H1 (cell line): ENCODE data around the gene IL1A. TPM values are rescaled to one million over a fixed set of nuclear protein-coding genes. Genes with fewer than 3 reads are reported as not detected.

Source experiments
- CTCF ChIA-PET: fragments of 300-600 bp; sonication (Branson Sonifier 250); formaldehyde crosslinking; loops from one replicate; lab custom pipeline; 2021; ENCODE audit not compliant: partially characterized antibody; lab: Charles Lee
- POLR2A ChIA-PET: fragments of 300-600 bp; sonication (Branson Sonifier 250); formaldehyde crosslinking; loops from one replicate; lab custom pipeline; 2021; ENCODE audit warnings: inconsistent platforms; ENCODE audit not compliant: partially characterized antibody; lab: Charles Lee
- DNase-seq, 2 experiments: peaks; one replicate each; pipeline versions ENCODE4 v3.0.0 to v3.0.0-alpha.2; 2010 to 2022; ENCODE audit warnings: low spot score in 2 of 2, low read depth in 1 of 2, mixed read lengths in 1 of 2
- FAIRE-seq: peaks from 2 replicates; lab custom pipeline; 2011; peaks lifted over from hg19 to GRCh38; lab: Jason Lieb, UNC
- H2AFZ ChIP-seq: 2 replicates; pipeline ENCODE4 v1.8.1; 2012; ENCODE audit warnings: low read length, inconsistent platforms
- H2AK5ac ChIP-seq: 2 replicates; pipeline ENCODE4 v1.6.1; 2013; ENCODE audit warnings: low read depth, low read length
- H2BK120ac ChIP-seq: replicated peaks from 2 replicates; pipeline ENCODE3; 2013; ENCODE audit warnings: low read depth, low read length, inconsistent platforms
- H2BK12ac ChIP-seq: 2 replicates; pipeline ENCODE4 v1.6.1; 2013; ENCODE audit warnings: low read depth, low read length
- H2BK15ac ChIP-seq: 2 replicates; pipeline ENCODE4 v1.6.1; 2013; ENCODE audit warnings: low read length
- H2BK20ac ChIP-seq: 2 replicates; pipeline ENCODE4 v1.6.1; 2013; ENCODE audit warnings: low read length
- H2BK5ac ChIP-seq: 2 replicates; pipeline ENCODE4 v1.6.1; 2013; ENCODE audit warnings: low read depth, low read length
- H3K14ac ChIP-seq: 2 replicates; pipeline ENCODE4 v1.6.1; 2013; ENCODE audit warnings: inconsistent platforms; ENCODE audit not compliant: insufficient read length
- H3K18ac ChIP-seq: 2 replicates; pipeline ENCODE4 v1.6.1; 2013; ENCODE audit warnings: low read length; ENCODE audit errors: extremely low read depth
- H3K23ac ChIP-seq: 2 replicates; pipeline ENCODE4 v1.6.1; 2013; ENCODE audit warnings: inconsistent platforms; ENCODE audit not compliant: insufficient read length
- H3K23me2 ChIP-seq: 2 replicates; pipeline ENCODE4 v1.6.1; 2013; ENCODE audit warnings: low read depth, low read length
- H3K27ac ChIP-seq: 2 replicates; pipeline ENCODE4 v1.6.1; 2011; ENCODE audit warnings: low read depth, low read length, inconsistent platforms
- H3K27me3 ChIP-seq, 4 experiments: replicated peaks in 1 of 4; 1 replicate in 1 of 4; 2 replicates in 3 of 4; pipeline versions ENCODE4 v1.6.1 to v1.8.1; 2011 to 2013; ENCODE audit warnings: low read length in 3 of 4, mild to moderate bottlenecking in 3 of 4, inconsistent platforms in 2 of 4, mixed read lengths in 2 of 4, moderate library complexity in 1 of 4; ENCODE audit not compliant: control insufficient read depth in 3 of 4, insufficient read depth in 3 of 4; ENCODE audit errors: extremely low read depth in 1 of 4
- H3K36me3 ChIP-seq, 4 experiments: 2 replicates each; pipeline versions ENCODE4 v1.6.1 to v1.8.1; 2011 to 2013; ENCODE audit warnings: mild to moderate bottlenecking in 4 of 4, low read length in 3 of 4, moderate library complexity in 2 of 4, control low read depth in 1 of 4, inconsistent platforms in 1 of 4; ENCODE audit not compliant: insufficient read depth in 4 of 4, control insufficient read depth in 2 of 4
- H3K4ac ChIP-seq: replicated peaks from 2 replicates; pipeline ENCODE3; 2013; ENCODE audit warnings: low read length, low read depth, mixed read lengths, inconsistent platforms; ENCODE audit not compliant: insufficient read length
- H3K4me1 ChIP-seq, 4 experiments: replicated peaks in 1 of 4; 1 replicate in 1 of 4; 2 replicates in 3 of 4; pipeline versions ENCODE4 v1.6.1 to v1.8.1; 2011 to 2013; ENCODE audit warnings: low read length in 3 of 4, inconsistent platforms in 2 of 4, mixed read lengths in 1 of 4; ENCODE audit not compliant: insufficient read depth in 4 of 4, control insufficient read depth in 3 of 4
- H3K4me2 ChIP-seq, 2 experiments: 2 replicates each; pipeline versions ENCODE4 v1.6.1 to v1.8.1; 2011 to 2013; ENCODE audit warnings: low read depth in 2 of 2, low read length in 2 of 2, control low read depth in 1 of 2, inconsistent platforms in 1 of 2, mild to moderate bottlenecking in 1 of 2; ENCODE audit not compliant: insufficient read depth in 1 of 2
- H3K4me3 ChIP-seq, 4 experiments: fragments of 200-600, 300-600 bp in 1 of 4; sonication (generic), shearing (Covaris generic), sonication (Bioruptor Twin) in 1 of 4; 2 replicates each; pipeline versions ENCODE4 v1.5.1 to v1.8.1; 2011 to 2016; ENCODE audit warnings: low read length in 4 of 4, low read depth in 3 of 4, control low read depth in 2 of 4, inconsistent platforms in 2 of 4, mild to moderate bottlenecking in 2 of 4, mixed read lengths in 1 of 4, moderate library complexity in 1 of 4; ENCODE audit not compliant: insufficient read depth in 2 of 4; ENCODE audit errors: extremely low read depth in 1 of 4
- H3K56ac ChIP-seq: replicated peaks from 2 replicates; pipeline ENCODE3; 2013; ENCODE audit warnings: low read depth, mild to moderate bottlenecking, mixed read lengths, low read length, inconsistent platforms; ENCODE audit not compliant: insufficient read length
- H3K79me1 ChIP-seq: 2 replicates; pipeline ENCODE4 v1.6.1; 2013; ENCODE audit warnings: low read depth, low read length, control low read depth
- H3K79me2 ChIP-seq, 2 experiments: 2 replicates each; pipeline versions ENCODE4 v1.6.1 to v1.8.1; 2012 to 2013; ENCODE audit warnings: low read length in 2 of 2, mild to moderate bottlenecking in 2 of 2, inconsistent platforms in 1 of 2; ENCODE audit not compliant: insufficient read depth in 2 of 2, control insufficient read depth in 1 of 2
- H3K9ac ChIP-seq, 4 experiments: replicated peaks in 1 of 4; 1 replicate in 1 of 4; 2 replicates in 3 of 4; pipeline versions ENCODE4 v1.6.1 to v1.8.1; 2011 to 2013; ENCODE audit warnings: low read depth in 3 of 4, low read length in 3 of 4, control low read depth in 2 of 4, mild to moderate bottlenecking in 2 of 4, moderate library complexity in 2 of 4, inconsistent platforms in 1 of 4; ENCODE audit errors: extremely low read depth in 1 of 4
- H3K9me3 ChIP-seq, 2 experiments: 2 replicates each; pipeline versions ENCODE4 v1.6.1 to v1.8.1; 2012 to 2013; ENCODE audit warnings: mild to moderate bottlenecking in 2 of 2, moderate library complexity in 2 of 2, control low read depth in 1 of 2, inconsistent platforms in 1 of 2, low read depth in 1 of 2, low read length in 1 of 2, mixed read lengths in 1 of 2; ENCODE audit not compliant: insufficient read depth in 2 of 2
- H4K20me1 ChIP-seq, 2 experiments: replicated peaks in 1 of 2; 2 replicates each; pipeline versions ENCODE3 to v1.8.1; 2011 to 2013; ENCODE audit warnings: inconsistent platforms in 2 of 2, low read length in 2 of 2, mild to moderate bottlenecking in 1 of 2; ENCODE audit not compliant: insufficient read depth in 2 of 2, control insufficient read depth in 1 of 2
- H4K5ac ChIP-seq: 2 replicates; pipeline ENCODE4 v1.6.1; 2013; ENCODE audit warnings: low read length, low read depth, mixed read lengths, inconsistent platforms; ENCODE audit not compliant: insufficient read length
- H4K8ac ChIP-seq: 2 replicates; pipeline ENCODE4 v1.8.0; 2013; ENCODE audit warnings: mild to moderate bottlenecking, moderate library complexity, low read length, inconsistent platforms; ENCODE audit not compliant: insufficient read depth; ENCODE audit errors: extremely low read depth
- H4K91ac ChIP-seq: replicated peaks from 2 replicates; pipeline ENCODE3; 2013; ENCODE audit warnings: low read length, mixed read lengths, inconsistent platforms; ENCODE audit not compliant: insufficient read length
- ASH2L ChIP-seq: fragments of 200-600, 300-600 bp; sonication (generic); IDR thresholded peaks from one replicate; pipeline ENCODE4 v1.7.1; 2017; ENCODE audit warnings: low read length
- BACH1 ChIP-seq: IDR thresholded peaks from 2 replicates; pipeline ENCODE4 v1.6.1; 2012; ENCODE audit warnings: low read length, improper control_type of control experiment
- CBX8 ChIP-seq: fragments of 300-800, 300-1000 bp; sonication (generic); IDR thresholded peaks from 2 replicates; pipeline ENCODE4 v1.7.1; 2016; ENCODE audit warnings: low read depth, low read length, borderline replicate concordance
- CREB1 ChIP-seq: IDR thresholded peaks from 2 replicates; pipeline ENCODE4 v1.6.1; 2012; ENCODE audit warnings: inconsistent platforms
- E2F6 ChIP-seq: IDR thresholded peaks from 2 replicates; pipeline ENCODE4 v1.6.1; 2012; ENCODE audit warnings: inconsistent platforms
- EGR1 ChIP-seq: IDR thresholded peaks from 2 replicates; pipeline ENCODE4 v1.6.1; 2011; ENCODE audit warnings: low read depth, low read length, borderline replicate concordance
- GABPA ChIP-seq: IDR thresholded peaks from 2 replicates; pipeline ENCODE4 v1.6.1; 2011; ENCODE audit warnings: mild to moderate bottlenecking, low read length, moderate library complexity, borderline replicate concordance; ENCODE audit not compliant: insufficient read depth
- KDM5A ChIP-seq: fragments of 200-600 bp; IDR thresholded peaks from 2 replicates; pipeline ENCODE4 v1.7.1; 2012; ENCODE audit warnings: mild to moderate bottlenecking, low read length, inconsistent platforms, mixed read lengths
- RBBP5 ChIP-seq: IDR thresholded peaks from 2 replicates; pipeline ENCODE4 v1.7.1; 2012; ENCODE audit warnings: low read depth, mild to moderate bottlenecking, inconsistent platforms, low read length, moderate library complexity, borderline replicate concordance
- SP4 ChIP-seq: IDR thresholded peaks from 2 replicates; pipeline ENCODE4 v1.6.1; 2012; ENCODE audit warnings: low read length, inconsistent platforms
- TAF7 ChIP-seq: optimal IDR thresholded peaks from 2 replicates; pipeline ENCODE3; 2011; ENCODE audit warnings: low read depth, mild to moderate bottlenecking, inconsistent platforms, low read length, moderate library complexity, borderline replicate concordance
- TEAD4 ChIP-seq: IDR thresholded peaks from 2 replicates; pipeline ENCODE4 v1.6.1; 2012; ENCODE audit warnings: low read depth, low read length, inconsistent platforms, mixed read lengths
- ZNF274 ChIP-seq: IDR thresholded peaks from 2 replicates; pipeline ENCODE4 v1.7.0; 2012; ENCODE audit warnings: low read length, borderline replicate concordance; ENCODE audit errors: extremely low read depth
- WGBS, 2 experiments: shearing (Covaris generic) in 1 of 2; methylation state at CpG; one replicate each; pipeline versions ENCODE4 v1.1.6 to v1.1.7; 2013 to 2015; ENCODE audit warnings: low lambda C conversion rate in 2 of 2, mixed read lengths in 2 of 2, inconsistent platforms in 1 of 2, low coverage in 1 of 2, missing lambda C conversion rate in 1 of 2; ENCODE audit not compliant: insufficient replicate concordance in 2 of 2, insufficient coverage in 1 of 2, insufficient read length in 1 of 2; ENCODE audit errors: extremely low coverage in 1 of 2, missing lambda C conversion rate in 1 of 2; 5-methylcytosine and 5-hydroxymethylcytosine counted together
- polyA plus RNA-seq, 7 experiments: library from polyadenylated mRNA; depleted of rRNA in 3 of 7; stranded (reverse) in 5 of 7; unstranded in 2 of 7; fragments of >200 nt in 5 of 7; fragments of 200-250 nt in 2 of 7; gene quantifications; 1 replicate in 5 of 7; 2 replicates in 1 of 7; 4 replicates in 1 of 7; pipeline versions ENCODE4 v1.2.1 to v1.2.3, GENCODE V29; 2011 to 2013; ENCODE audit warnings: missing spikeins in 2 of 7, mixed read lengths in 2 of 7
- total RNA-seq: library from RNA; stranded (reverse); fragmentation: NEBNext Ultra II Directional; extraction: Animal tissue kit (Norgen Biotek cat#: 25700); gene quantifications from 2 replicates; pipeline ENCODE4 v1.2.1, GENCODE V29; 2021

The IL1A gene
- total and polyA plus RNA-seq, 2 of the 8 experiments (the other 6 are each of a cell fraction or from before 2014, with no cell fraction given): 0.32 to 0.74 TPM

- no peak overlapping the region for H2BK120ac ChIP-seq
- no peak overlapping the region for H4K91ac ChIP-seq
- no peaks in the 10 kb centered on the region for H3K36me3 ChIP-seq
- no peak for FAIRE-seq
- no peak overlapping the region for H3K4me2 ChIP-seq
- WGBS, 2 experiments: 82% methylated on average over 1 of the region's 1 CpG; no CpG with 5 or more reads in 1 of the 2 experiments
- no peaks in the 10 kb centered on the region for H3K9me3 ChIP-seq
- no peak overlapping the region for H3K9ac ChIP-seq
- no peak overlapping the region for H4K5ac ChIP-seq
- H3K27ac ChIP-seq: no peak overlapping the region
- no peak overlapping the region for H2BK12ac ChIP-seq
- no peak overlapping the region for H2BK20ac ChIP-seq
- H3K79me1 ChIP-seq: no peaks in the 10 kb centered on the region
- CTCF ChIA-PET: interaction anchor here (1.7 kb wide), 1 partner anchor 179 kb away, joined by 4 read pairs; no protein-coding TSS in a partner anchor
- H3K27me3 ChIP-seq: no peaks in the 10 kb centered on the region
- POLR2A ChIA-PET: no interaction called here
- H2AK5ac ChIP-seq: no peak overlapping the region
- H2AFZ ChIP-seq: no peak overlapping the region
- H3K4me1 ChIP-seq: peaks cover 0 to 5% (median 0%) of the 10 kb centered on the region in 4 experiments; a peak in 3 of 7 replicates
- H2BK5ac ChIP-seq: no peak overlapping the region
- no peak overlapping the region for H3K4ac ChIP-seq
- TF ChIP-seq KDM5A (no peak), CREB1 (no peak), SP4 (no peak), TEAD4 (no peak), RBBP5 (no peak), E2F6 (no peak), ASH2L (no peak), EGR1 (no peak), ZNF274 (no peak), TAF7 (no peak), GABPA (no peak), CBX8 (no peak), BACH1 (no peak)
- no peak overlapping the region for H3K56ac ChIP-seq
- H3K23ac ChIP-seq: no peak overlapping the region
- no peaks in the 10 kb centered on the region for H4K20me1 ChIP-seq
- no peak overlapping the region for H2BK15ac ChIP-seq
- no peaks in the 10 kb centered on the region for H3K79me2 ChIP-seq
- no peak overlapping the region for H3K4me3 ChIP-seq
- H3K18ac ChIP-seq: no peak overlapping the region
- no peak for DNase-seq
- no peaks in the 10 kb centered on the region; the same call in 1 of the 2 replicates for H3K23me2 ChIP-seq
- no peak overlapping the region for H4K8ac ChIP-seq
- H3K14ac ChIP-seq: no peak overlapping the region
Observed at GRCh38 chr2:112779598-112779997, 4.7 kb downstream of the IL1A start.
